ENCODE results near the gene NR4A1. TPM values are rescaled to one million over a fixed set of nuclear protein-coding genes. Genes with fewer than 3 reads are reported as not detected.

The NR4A1 gene
- polyA plus RNA-seq, 1 donor from 2014 or later = 9.3 TPM

DNA sequence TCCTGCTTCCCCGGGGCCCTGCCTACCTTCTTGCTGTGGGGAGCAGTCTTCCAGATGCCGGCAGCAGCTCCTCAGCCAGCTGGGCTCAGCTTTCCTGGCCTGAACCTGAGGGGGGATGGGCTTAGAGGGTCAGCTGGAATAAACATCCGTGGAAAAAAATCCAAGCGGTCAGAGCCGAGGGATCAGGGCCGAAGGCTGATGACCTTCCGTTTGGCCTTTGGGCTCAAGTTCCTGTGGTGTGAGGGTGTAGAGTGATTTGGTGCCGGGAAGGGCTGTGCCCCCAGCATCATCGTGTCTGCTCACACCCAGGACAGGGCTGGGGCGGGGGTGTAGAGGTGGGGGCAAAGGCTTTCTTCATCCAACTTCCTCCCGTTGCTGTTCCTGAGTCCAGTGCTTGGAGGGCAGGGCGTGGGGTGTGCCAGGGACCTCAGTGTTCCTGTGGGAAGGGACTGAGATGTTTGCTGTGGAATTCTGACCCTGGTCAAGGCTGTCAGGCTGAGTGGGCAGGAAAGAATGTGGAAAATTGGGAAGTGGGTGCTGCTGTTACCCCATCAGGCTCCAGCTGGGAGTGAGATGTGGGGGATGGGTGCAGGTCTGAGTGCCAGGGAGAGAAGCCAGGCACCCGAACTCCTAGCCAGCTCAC is 30.9 kb downstream of the NR4A1 start:
- Mint-ChIP-seq H3K27me3 (peaks cover 6% of the 10 kb centered on the region), H3K36me3 (peaks cover 6% of the 10 kb centered on the region), H3K4me3 (peak overlapping the region in 2 of 4 donors; percentile 79 to 85), H3K4me1 (peaks cover 17 to 30% (median 23%) of the 10 kb centered on the region in 3 donors), H3K27ac (peak overlapping the region in 2 of 3 donors; percentile 63 to 72), H3K9me3 (no peaks in the 10 kb centered on the region)

DNA sequence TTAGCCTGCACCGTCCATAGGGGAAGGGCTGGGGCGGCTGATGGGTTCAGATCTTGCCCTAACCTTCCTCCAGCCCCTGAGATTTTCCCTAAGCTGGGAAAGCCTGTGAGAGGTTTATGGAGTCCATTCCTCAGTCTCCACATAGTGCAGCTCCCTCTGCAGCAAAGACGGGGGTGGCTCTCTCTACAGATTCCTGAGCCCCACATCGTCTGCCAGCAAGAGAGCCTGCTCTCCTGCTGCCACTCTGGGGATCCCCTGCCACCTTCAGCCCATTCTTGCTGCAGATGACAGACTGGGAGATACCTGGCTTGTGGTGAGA is 31.4 kb downstream of the NR4A1 start:
- Mint-ChIP-seq H3K27ac (peak overlapping the region in 2 of 3 donors; percentile 9 to 72), H3K4me3 (no peak overlapping the region)

DNA sequence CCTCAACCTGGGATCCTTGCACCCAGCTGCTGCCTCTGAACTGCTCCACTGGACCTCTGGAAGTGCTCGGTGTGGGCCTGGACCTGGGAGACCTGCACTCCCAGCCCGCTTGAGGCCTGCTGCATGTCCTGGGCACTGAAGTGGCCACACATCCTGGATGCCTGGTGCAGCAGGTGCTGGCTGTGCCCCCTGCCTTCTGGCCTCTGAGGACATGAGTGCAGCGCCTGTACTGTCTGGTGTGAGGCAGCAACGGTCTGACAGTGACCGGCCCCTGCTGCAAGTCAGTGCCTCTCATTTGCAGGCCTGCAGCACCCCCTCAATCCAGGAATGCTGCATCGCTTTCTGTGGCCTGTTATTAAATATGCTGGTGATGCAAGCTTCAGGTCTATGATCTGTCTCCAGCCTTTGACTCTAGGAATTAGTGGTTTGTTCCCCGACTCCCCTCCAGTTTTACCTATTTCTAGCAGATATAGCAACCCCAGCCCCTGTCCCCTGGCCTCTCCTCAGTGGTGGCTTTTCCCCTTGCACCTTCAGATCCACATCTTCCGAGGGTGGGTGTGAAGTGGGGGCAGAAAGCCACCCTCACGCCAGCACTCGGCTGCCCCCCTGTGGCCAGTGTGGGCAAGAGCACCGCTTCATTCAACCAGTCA is 31.9 kb downstream of the NR4A1 start:
- Mint-ChIP-seq H3K27me3 (peaks cover 8% of the 10 kb centered on the region), H3K4me1 (peaks cover 17 to 29% (median 25%) of the 10 kb centered on the region in 3 donors), H3K4me3 (peak overlapping the region in 3 of 4 donors; percentile 2 to 67 (median 47)), H3K27ac (peak overlapping the region in 2 of 3 donors; percentile 9 to 11), H3K36me3 (peaks cover 2% of the 10 kb centered on the region), H3K9me3 (no peaks in the 10 kb centered on the region)

More for the DNA sequence above, 31.4 kb downstream of the NR4A1 start:
- peaks cover 17 to 30% (median 23%) of the 10 kb centered on the region in 3 donors for H3K4me1 Mint-ChIP-seq
- H3K27me3 Mint-ChIP-seq = peaks cover 6% of the 10 kb centered on the region
- H3K36me3 Mint-ChIP-seq = peaks cover 6% of the 10 kb centered on the region
- H3K9me3 Mint-ChIP-seq = no peaks in the 10 kb centered on the region

DNA sequence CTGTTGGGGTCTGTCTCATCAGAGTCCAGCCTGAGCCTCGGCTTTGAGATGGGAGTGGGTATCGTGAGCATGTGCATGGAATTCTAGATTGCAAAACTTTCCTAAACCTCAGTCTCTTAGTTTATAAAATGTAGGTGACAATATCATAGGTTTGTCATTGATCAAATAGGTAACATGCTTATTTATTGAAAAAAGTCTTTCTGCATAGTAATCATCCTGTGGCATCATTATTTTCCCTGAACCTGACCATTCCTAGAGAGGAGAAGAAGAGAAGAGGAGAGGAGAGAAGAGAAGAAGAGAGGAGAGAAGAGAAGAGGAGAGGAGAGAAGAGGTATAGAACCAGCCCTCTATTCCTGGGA is 32.4 kb downstream of the NR4A1 start:
- Mint-ChIP-seq H3K36me3 (peaks cover 2% of the 10 kb centered on the region), H3K9me3 (no peaks in the 10 kb centered on the region), H3K4me1 (peaks cover 19 to 32% (median 29%) of the 10 kb centered on the region in 3 donors), H3K27me3 (peaks cover 13% of the 10 kb centered on the region), H3K4me3 (peak overlapping the region in 2 of 4 donors; percentile 2 to 19), H3K27ac (peak overlapping the region in 2 of 3 donors; percentile 9 to 11)

DNA sequence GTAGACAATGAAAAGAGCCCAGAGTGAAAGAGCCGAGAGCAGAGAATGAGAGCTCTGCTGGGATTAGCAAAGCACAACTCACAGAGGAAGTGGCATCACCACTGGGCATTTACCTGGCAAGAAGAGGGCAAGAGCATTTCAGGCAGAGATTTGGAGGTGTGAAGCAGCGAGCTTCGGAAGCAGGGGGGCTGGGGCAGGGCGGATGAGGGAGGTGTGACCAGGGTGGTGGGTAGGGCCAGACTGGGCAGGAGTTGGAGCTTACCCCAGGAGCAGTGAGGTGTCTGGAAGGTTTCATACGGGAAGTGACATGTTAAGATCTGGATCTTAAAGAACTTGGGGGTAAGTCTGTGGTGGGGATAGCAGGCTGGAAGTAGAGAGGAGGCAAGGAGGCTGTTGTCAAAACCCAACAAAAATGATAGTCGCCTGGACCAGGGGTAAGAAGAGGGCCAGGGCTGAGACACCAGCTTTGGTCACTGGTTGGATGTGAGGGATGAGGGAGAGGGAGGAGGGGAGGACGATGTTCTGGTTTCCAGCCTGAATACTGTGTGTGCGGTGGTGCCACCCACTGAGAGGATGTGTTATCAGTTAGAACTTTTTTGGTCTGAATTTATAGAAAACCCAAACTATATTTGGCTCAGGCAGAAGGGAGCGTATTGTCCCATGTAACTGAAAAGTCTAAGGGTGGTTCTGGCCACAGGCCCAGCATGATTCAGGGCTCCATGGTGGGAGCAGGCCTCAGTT is 33.4 kb downstream of the NR4A1 start:
- Mint-ChIP-seq H3K36me3 (peaks cover 2% of the 10 kb centered on the region), H3K4me3 (no peak overlapping the region), H3K27me3 (peaks cover 17% of the 10 kb centered on the region), H3K27ac (no peak overlapping the region), H3K9me3 (no peaks in the 10 kb centered on the region), H3K4me1 (peaks cover 24 to 34% (median 31%) of the 10 kb centered on the region in 3 donors)

DNA sequence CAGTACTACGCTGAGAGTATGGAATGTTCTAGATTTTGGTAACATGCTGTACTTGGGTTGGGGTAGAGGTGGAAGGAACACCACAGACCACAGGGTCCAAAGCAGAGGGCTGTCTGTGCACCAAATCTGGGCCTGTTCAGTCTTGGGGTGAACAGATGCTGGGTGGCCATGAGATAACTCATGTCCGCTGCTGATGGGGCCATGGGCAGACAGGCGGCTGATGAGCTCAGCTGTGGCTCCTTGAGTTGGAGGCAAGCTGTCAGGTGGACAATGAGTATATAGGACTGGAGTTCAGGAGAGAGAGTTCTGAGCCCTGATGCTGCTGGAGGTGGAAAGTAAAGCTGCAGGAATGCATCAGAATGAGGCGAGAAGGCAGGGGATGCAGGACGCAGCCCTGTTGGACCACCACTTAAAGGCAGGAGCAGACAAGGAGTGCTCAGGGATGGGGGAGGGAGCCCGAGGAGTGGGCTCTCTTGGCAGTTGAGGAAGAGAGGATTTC is 34.5 kb downstream of the NR4A1 start:
- Mint-ChIP-seq H3K36me3 (peaks cover 2% of the 10 kb centered on the region), H3K27me3 (peaks cover 25% of the 10 kb centered on the region), H3K4me3 (no peak overlapping the region), H3K4me1 (peaks cover 24 to 32% (median 30%) of the 10 kb centered on the region in 3 donors), H3K9me3 (no peaks in the 10 kb centered on the region), H3K27ac (no peak overlapping the region)

DNA sequence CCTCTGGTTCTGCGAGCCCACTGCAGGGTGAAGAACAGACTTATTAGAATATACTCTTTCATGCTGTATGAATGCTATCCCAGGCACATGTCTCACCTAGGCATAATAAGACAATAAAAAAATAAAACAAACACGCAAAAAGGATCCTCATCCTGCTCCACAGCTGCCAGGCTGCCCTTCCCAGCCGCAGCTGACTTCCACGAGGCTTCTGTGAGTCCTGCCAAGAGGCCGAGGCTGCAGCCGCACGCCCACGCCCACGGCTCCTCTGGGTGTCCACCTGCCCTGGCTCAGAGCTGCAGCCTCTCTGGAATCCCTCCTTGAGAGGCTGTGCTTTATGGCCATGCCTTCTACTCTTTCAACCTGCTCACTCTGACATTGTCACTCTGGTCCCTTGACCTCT is 35.1 kb downstream of the NR4A1 start:
- H3K4me3 Mint-ChIP-seq = no peak overlapping the region
- H3K9me3 Mint-ChIP-seq = no peaks in the 10 kb centered on the region

DNA sequence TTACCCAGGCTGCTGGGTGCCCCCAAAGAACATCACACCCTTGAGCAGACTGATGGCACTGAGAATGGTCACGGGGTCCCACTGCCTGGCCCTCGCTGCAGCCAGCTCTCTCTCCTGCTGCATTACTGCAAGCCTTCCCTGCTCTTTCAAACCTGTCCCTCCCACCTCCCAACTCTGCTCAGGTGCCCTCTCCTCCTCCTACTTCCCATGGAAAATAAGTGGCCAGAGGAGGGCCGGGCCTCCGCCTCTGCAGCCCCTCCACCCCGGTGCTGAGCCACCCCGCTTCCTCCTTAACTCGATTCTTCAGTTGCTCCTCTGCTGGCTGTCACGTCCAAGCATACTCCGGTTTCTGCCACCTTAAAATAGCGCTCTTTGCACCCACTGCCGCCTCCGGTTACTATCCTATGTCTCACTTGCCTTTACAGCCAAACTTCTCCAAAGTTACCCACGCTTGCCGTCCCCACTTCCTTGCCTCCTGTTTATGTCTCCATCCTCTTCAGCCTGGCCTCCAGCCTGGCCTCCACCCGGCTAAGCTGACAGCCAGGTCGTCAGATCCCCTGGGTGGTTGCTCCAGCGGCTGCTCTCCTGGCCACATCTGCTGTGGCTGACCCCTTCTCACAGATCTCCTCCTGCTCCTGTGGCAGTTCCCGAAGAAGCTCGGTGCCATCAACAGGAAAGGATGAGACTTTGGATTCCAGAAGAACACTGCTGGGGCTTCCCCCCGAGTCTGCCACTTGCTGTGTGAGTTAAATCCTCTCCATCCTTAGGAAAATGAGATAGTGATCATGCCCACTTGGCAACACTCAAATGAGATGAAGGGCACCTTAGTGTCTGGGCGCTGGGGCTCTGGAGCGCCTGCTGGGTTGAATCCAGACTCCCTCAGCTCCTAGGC is 35.9 kb downstream of the NR4A1 start:
- Mint-ChIP-seq H3K27ac (peak overlapping the region in 2 of 3 donors; percentile 42 to 71), H3K4me3 (no peak overlapping the region), H3K27me3 (peaks cover 30% of the 10 kb centered on the region), H3K4me1 (peaks cover 16 to 20% (median 17%) of the 10 kb centered on the region in 3 donors), H3K9me3 (no peaks in the 10 kb centered on the region), H3K36me3 (peaks cover 2% of the 10 kb centered on the region)

More for the DNA sequence above, 35.1 kb downstream of the NR4A1 start:
- Mint-ChIP-seq H3K27me3 (peaks cover 26% of the 10 kb centered on the region), H3K27ac (no peak overlapping the region), H3K36me3 (peaks cover 2% of the 10 kb centered on the region), H3K4me1 (peaks cover 22 to 28% (median 25%) of the 10 kb centered on the region in 3 donors)

DNA sequence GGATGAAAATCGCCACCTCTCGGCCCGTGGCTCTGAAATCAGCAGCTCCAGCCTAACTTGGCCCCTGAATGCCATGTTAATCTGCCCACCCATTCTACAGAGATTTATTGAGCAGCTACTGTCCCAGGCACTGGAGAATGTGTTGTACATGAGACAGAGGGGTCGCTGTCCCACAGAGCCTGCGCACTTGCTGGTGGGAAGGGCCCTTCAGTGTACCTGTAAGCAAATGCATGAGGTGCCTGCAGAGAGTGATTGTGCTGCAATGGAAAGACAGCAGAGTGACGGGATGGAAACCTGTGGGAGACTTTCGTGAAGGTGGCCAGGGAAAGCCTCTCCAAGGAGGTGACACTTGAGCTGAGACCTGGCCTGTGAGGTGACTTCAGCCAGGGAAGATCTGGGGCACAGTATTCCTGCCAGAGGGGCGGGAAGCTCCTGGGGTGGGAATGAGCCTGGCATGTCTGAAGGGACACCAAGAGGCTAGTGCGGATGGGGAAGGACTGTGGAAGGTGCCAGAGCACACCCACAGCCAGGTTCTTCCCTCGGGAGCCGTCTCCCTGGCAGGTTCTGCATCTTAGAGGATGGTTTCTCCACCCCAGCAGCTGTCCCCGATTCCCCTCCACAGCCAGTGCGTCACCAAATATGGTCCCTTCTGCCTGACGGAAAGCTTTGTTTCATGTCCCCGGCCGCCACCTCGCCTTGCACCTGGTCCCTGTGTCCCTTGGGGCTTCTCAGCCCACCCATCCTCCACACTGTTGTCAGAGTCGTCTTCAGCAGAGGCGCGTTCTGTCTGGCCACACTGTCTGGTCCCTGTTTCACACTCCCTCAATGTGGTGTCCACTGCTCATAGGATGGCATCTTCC is 36.9 kb downstream of the NR4A1 start:
- Mint-ChIP-seq H3K9me3 (no peaks in the 10 kb centered on the region), H3K4me3 (no peak overlapping the region), H3K27ac (peak overlapping the region in 2 of 3 donors; percentile 42 to 53), H3K36me3 (peaks cover 2% of the 10 kb centered on the region), H3K27me3 (peaks cover 31% of the 10 kb centered on the region), H3K4me1 (peaks cover 12 to 16% (median 15%) of the 10 kb centered on the region in 3 donors)

DNA sequence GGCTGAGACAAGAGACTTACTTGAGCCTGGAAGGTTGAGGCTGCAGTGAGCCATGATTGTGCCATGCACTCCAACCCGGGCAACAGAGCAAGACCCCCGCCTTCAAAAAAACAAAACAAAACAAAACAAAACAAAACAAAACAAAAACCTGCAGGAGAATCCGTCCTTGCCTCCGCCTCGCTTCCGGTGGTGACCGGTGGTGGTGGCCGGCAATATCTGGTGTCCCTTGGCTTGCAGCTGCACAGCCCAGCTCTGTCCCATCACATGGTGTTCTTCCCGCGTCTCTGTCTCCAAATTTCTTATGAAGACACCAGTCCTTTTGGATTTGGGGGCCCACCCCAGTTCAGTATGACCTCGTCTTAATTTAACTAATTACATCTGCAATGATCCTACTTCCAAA is 38.2 kb downstream of the NR4A1 start:
- no peak overlapping the region for H3K27ac Mint-ChIP-seq
- no peak overlapping the region for H3K4me3 Mint-ChIP-seq
- H3K36me3 Mint-ChIP-seq = peaks cover under 1% of the 10 kb centered on the region
- H3K9me3 Mint-ChIP-seq = no peaks in the 10 kb centered on the region
- peaks cover 9 to 11% (median 9%) of the 10 kb centered on the region in 3 donors for H3K4me1 Mint-ChIP-seq
- H3K27me3 Mint-ChIP-seq = peaks cover 32% of the 10 kb centered on the region

DNA sequence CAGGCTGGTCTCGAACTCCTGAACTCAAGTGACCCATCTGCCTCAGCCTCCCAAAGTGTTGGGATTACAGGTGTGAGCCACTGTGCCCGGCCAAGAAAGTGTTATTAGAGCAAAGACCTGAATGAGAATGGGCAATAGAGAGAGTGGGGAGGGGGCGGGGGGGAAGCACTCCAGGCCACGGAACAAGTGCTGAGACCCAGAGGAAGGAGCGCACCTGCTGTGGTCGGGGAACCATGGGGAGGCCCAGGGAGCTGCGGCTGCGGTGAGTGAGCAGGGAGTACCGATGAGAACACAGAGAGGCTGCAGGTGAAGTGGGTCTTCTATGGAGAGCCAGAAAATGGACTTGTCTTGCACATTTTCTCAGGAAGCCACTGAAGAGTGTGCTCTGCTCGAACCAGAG is 39.0 kb downstream of the NR4A1 start:
- peaks cover 7 to 11% (median 9%) of the 10 kb centered on the region in 3 donors for H3K4me1 Mint-ChIP-seq
- no peak overlapping the region for H3K4me3 Mint-ChIP-seq
- no peaks in the 10 kb centered on the region for H3K36me3 Mint-ChIP-seq
- H3K27ac Mint-ChIP-seq = no peak overlapping the region
- no peaks in the 10 kb centered on the region for H3K9me3 Mint-ChIP-seq
- peaks cover 32% of the 10 kb centered on the region for H3K27me3 Mint-ChIP-seq

DNA sequence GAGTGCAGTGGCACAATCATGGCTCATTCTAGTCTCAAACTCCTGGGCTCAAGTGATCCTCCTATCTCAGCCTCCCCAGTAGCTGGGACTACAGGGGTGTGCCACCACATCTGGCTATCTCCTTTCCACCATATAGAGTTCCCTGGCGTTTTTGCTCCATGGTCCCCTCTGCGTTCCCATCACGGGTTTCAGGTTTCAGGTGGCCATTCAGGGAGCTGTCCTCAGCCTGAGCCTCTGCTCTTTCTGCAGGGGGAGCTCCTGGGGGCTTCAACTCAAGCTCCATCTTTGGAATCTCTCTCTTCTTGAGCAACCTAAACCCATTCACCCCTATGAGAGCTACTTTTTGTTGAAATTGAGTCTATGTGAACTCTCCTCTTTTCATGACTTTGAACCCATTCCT is 39.8 kb downstream of the NR4A1 start:
- H3K27ac Mint-ChIP-seq = no peak overlapping the region
- peaks cover 32% of the 10 kb centered on the region for H3K27me3 Mint-ChIP-seq
- H3K36me3 Mint-ChIP-seq = no peaks in the 10 kb centered on the region
- peaks cover 7 to 11% (median 9%) of the 10 kb centered on the region in 3 donors for H3K4me1 Mint-ChIP-seq
- H3K9me3 Mint-ChIP-seq = no peaks in the 10 kb centered on the region
- H3K4me3 Mint-ChIP-seq = no peak overlapping the region

DNA sequence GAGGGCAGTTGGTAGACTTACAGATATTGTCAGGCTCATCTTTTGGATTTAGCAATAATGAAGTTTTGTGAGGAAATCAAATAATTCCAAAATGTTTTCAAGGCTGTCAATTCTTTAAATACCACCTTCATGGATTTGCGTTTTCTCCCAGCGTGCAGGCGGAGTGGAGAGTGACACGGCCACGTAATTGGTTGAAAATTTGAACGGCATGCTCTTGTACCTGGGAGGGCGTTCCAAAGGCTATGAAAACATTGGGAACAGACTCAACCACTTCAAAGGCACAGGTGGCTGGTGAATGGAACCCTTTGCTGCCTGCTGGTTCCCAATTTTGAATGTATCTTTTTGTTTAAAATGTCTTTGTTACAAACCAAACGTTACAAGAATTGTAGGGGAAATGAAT is 40.6 kb downstream of the NR4A1 start:
- H3K27me3 Mint-ChIP-seq = peaks cover 26% of the 10 kb centered on the region

DNA sequence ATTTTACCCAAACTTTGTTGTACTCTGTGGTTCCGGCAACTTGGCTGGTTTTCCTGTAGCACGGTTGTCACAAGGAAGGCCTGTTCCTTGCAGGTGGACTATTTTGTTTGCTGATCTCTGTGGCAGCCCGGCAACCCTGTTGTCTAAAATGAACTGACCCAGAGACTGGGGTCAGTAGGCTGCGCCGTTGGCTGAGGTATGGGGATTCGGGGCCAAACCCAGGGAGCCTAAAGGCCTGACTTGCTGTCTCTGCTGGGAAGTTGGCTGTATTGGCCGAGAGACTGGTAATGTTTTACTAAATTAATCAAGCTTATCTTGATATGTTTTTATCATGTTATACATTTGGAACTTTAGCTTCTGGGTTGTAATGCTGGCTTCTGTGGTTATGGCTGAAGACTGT is 42.1 kb downstream of the NR4A1 start:
- Mint-ChIP-seq H3K27ac (no peak overlapping the region), H3K9me3 (no peaks in the 10 kb centered on the region), H3K36me3 (no peaks in the 10 kb centered on the region), H3K4me1 (peaks cover 4 to 11% (median 5%) of the 10 kb centered on the region in 3 donors), H3K4me3 (no peak overlapping the region), H3K27me3 (peaks cover 25% of the 10 kb centered on the region)

More for the DNA sequence above, 40.6 kb downstream of the NR4A1 start:
- H3K36me3 Mint-ChIP-seq = no peaks in the 10 kb centered on the region
- peaks cover 7 to 11% (median 9%) of the 10 kb centered on the region in 3 donors for H3K4me1 Mint-ChIP-seq
- H3K4me3 Mint-ChIP-seq = no peak overlapping the region
- no peak overlapping the region for H3K27ac Mint-ChIP-seq
- H3K9me3 Mint-ChIP-seq = no peaks in the 10 kb centered on the region
